ENCODE results near the gene PSMA8. TPM values are rescaled to one million over a fixed set of nuclear protein-coding genes. Genes with fewer than 3 reads are reported as not detected.
"Not testable (repeated sequence)": the region's sequence is repeated elsewhere in the genome, so short reads cannot be mapped to it uniquely, and the experiment has no call there.

The PSMA8 gene
- total RNA-seq, 1 donor from 2014 or later, result not detected

DNA sequence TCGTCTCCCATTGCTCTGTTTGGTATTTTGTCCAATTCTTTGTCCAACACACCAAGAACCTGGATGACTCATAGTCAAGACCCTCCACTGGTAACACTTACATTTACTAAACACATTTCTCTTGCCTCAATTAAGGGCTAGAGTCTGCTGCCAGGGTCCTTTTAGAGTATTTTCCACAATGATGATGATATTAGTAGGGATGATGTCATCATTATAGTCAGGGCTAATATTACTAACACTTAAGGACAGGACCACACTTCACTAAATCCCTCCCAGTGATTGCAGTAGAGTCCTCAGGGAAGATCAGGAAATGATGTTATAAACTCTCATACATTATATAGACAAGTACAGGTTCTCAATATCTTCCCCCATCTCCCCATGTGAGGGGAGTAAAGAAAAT, 29.6 kb upstream of the PSMA8 start:
- H3K27me3 Mint-ChIP-seq (ENCODE audit: unreplicated experiment), result no peaks in the 10 kb centered on the region
- no peak overlapping the region for H3K27ac Mint-ChIP-seq (ENCODE audit: unreplicated experiment)
- TF ChIP-seq CTCF (IDR thresholded peaks at IDR 0.05; ENCODE audit: unreplicated experiment), result no peak
- H3K36me3 Mint-ChIP-seq (ENCODE audit: low read depth, unreplicated experiment), result no peaks in the 10 kb centered on the region
- no peaks in the 10 kb centered on the region for H3K4me1 Mint-ChIP-seq (ENCODE audit: unreplicated experiment)
- no peak overlapping the region for H3K4me3 Mint-ChIP-seq (ENCODE audit: unreplicated experiment)
- DNase-seq (ENCODE audit: low spot score), result no peak
- no peaks in the 10 kb centered on the region for H3K9me3 Mint-ChIP-seq (ENCODE audit: unreplicated experiment)

- Mint-ChIP-seq H3K27ac (ENCODE audit: unreplicated experiment) (no peak overlapping the region), H3K9me3 (ENCODE audit: unreplicated experiment) (no peaks in the 10 kb centered on the region), H3K27me3 (ENCODE audit: unreplicated experiment) (peaks cover 1% of the 10 kb centered on the region), H3K4me3 (ENCODE audit: unreplicated experiment) (no peak overlapping the region), H3K36me3 (ENCODE audit: low read depth, unreplicated experiment) (no peaks in the 10 kb centered on the region), H3K4me1 (ENCODE audit: unreplicated experiment) (no peaks in the 10 kb centered on the region)
- DNase-seq (ENCODE audit: low spot score), result no peak
- TF ChIP-seq CTCF (IDR thresholded peaks at IDR 0.05; ENCODE audit: unreplicated experiment), result no peak
Measured at GRCh38 chr18:26119246-26119645, 14.4 kb upstream of the PSMA8 start.

GRCh38 chr18:26121476-26121875, 12.2 kb upstream of the PSMA8 start:
- Mint-ChIP-seq H3K27me3 (ENCODE audit: unreplicated experiment) (peaks cover 1% of the 10 kb centered on the region), H3K27ac (ENCODE audit: unreplicated experiment) (no peak overlapping the region), H3K4me1 (ENCODE audit: unreplicated experiment) (no peaks in the 10 kb centered on the region), H3K36me3 (ENCODE audit: low read depth, unreplicated experiment) (no peaks in the 10 kb centered on the region), H3K4me3 (ENCODE audit: unreplicated experiment) (no peak overlapping the region), H3K9me3 (ENCODE audit: unreplicated experiment) (no peaks in the 10 kb centered on the region)
- DNase-seq (ENCODE audit: low spot score), result no peak
- TF ChIP-seq CTCF (IDR thresholded peaks at IDR 0.05; ENCODE audit: unreplicated experiment), result no peak

DNA sequence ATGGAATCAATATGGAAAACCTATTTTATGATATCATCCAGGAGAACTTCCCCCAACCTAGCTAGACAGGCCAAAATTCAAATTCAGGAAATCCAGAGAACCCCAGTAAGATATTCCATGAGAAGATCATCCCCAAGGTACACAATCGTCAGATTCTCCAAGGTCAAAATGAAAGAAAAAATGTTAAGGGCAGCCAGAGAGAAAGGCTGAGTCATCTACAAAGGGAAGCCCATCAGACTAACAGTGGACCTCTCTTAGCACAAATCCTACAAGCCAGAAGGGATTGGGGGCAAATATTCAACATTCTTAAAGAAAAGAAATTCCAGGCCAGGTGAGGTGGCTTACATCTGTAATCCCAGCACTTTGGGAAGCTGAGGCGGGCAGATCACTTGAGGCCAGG, 11.7 kb upstream of the PSMA8 start:
- H3K27ac Mint-ChIP-seq (ENCODE audit: unreplicated experiment); H3K4me3 Mint-ChIP-seq (ENCODE audit: unreplicated experiment); H3K27me3 Mint-ChIP-seq (ENCODE audit: unreplicated experiment); H3K36me3 Mint-ChIP-seq (ENCODE audit: low read depth, unreplicated experiment); DNase-seq (ENCODE audit: low spot score); H3K4me1 Mint-ChIP-seq (ENCODE audit: unreplicated experiment); H3K9me3 Mint-ChIP-seq (ENCODE audit: unreplicated experiment): not testable (repeated sequence)

DNA sequence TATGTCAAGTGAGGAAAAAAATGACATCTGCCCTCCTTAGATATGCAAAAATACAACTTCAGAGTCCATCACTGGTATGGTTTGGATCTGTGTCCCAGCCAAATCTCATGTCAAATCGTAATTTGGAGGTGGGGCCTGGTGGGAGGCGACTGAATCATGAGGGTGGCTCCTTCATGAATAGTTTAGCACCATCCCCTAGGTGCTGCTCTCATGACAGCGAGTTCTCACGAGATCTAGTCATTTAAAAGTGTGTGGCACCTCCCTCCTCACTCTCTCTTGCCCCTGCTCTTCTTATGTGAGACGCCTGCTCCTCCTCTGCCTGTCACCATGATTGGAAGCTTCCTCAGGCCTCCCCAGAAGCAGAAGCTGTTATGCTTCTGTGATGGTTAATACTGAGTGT, 5.9 kb upstream of the PSMA8 start:
- Mint-ChIP-seq H3K36me3 (ENCODE audit: low read depth, unreplicated experiment) (no peaks in the 10 kb centered on the region), H3K9me3 (ENCODE audit: unreplicated experiment) (no peaks in the 10 kb centered on the region), H3K27ac (ENCODE audit: unreplicated experiment) (no peak overlapping the region), H3K27me3 (ENCODE audit: unreplicated experiment) (peaks cover 1% of the 10 kb centered on the region), H3K4me3 (ENCODE audit: unreplicated experiment) (no peak overlapping the region), H3K4me1 (ENCODE audit: unreplicated experiment) (no peaks in the 10 kb centered on the region)
- DNase-seq (ENCODE audit: low spot score), result no peak
- TF ChIP-seq CTCF (IDR thresholded peaks at IDR 0.05; ENCODE audit: unreplicated experiment), result no peak

DNA sequence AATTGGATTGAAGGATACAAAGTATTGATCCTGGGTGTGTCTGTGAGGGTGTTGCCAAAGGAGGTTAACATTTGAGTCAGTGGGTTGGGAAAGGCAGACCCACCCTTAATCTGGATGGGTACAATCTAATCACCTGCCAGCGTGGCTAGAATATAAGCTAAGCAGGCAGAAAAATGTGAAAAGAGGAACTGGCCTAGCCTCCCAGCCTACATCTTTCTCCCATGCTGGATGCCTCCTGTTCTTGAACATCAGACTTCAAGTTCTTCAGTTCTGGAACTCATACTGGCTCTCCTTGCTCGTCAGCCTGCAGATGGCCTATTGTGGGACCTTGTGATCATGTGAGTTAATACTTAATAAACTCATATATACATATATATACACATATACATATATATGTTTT, 5.5 kb upstream of the PSMA8 start:
- DNase-seq (ENCODE audit: low spot score); H3K27me3 Mint-ChIP-seq (ENCODE audit: unreplicated experiment); H3K27ac Mint-ChIP-seq (ENCODE audit: unreplicated experiment); H3K4me1 Mint-ChIP-seq (ENCODE audit: unreplicated experiment); H3K9me3 Mint-ChIP-seq (ENCODE audit: unreplicated experiment); H3K36me3 Mint-ChIP-seq (ENCODE audit: low read depth, unreplicated experiment); H3K4me3 Mint-ChIP-seq (ENCODE audit: unreplicated experiment): not testable (repeated sequence)

Data from endothelial cell (in vitro differentiated cells).